Measurements from ENCODE around the gene SLC2A14. TPM values are rescaled to one million over a fixed set of nuclear protein-coding genes. Genes with fewer than 3 reads are reported as not detected.
A peak's percentile ranks its signal among the peaks of the same experiment; 100 is the strongest.
"Not testable (repeated sequence)": the region's sequence is repeated elsewhere in the genome, so short reads cannot be mapped to it uniquely, and the experiment has no call there.

The SLC2A14 gene
- total RNA-seq, 4 donors from 2014 or later: 0.48 to 0.96 TPM; not detected in 2

GRCh38 chr12:7832059-7832696 lies 40.5 kb downstream of the SLC2A14 start:
- in situ Hi-C loops (cut with MboI; ENCODE audit: low pct_ligation_motif_present in 1 of 4, low pct_unique_long_range_greater_than_20kb in 1 of 4, low sequenced_read_pairs in 3 of 4): no loop called here
- intact Hi-C loops (cut with DNase I; ENCODE audit: low total_unique reads): no loop called here

GRCh38 chr12:7829737-7830136 lies 43.0 kb downstream of the SLC2A14 start:
- DNase-seq; H3K4me3 ChIP-seq; H3K27ac ChIP-seq; H3K4me1 ChIP-seq; H3K27me3 ChIP-seq; H3K9me3 ChIP-seq; in situ Hi-C loops (cut with MboI; ENCODE audit: low pct_ligation_motif_present in 1 of 4, low pct_unique_long_range_greater_than_20kb in 1 of 4, low sequenced_read_pairs in 3 of 4); intact Hi-C loops (cut with DNase I; ENCODE audit: low total_unique reads); H3K36me3 ChIP-seq: not testable (repeated sequence)
- 86 to 92% methylated on average over 2 to 4 of the region's 4 CpGs for WGBS, 2 donors (ENCODE audit: low coverage in 1 of 2)

More at GRCh38 chr12:7832059-7832696, 40.5 kb downstream of the SLC2A14 start:
- TF ChIP-seq POLR2AphosphoS5 (IDR thresholded peaks at IDR 0.05) (no peak), POLR2A (IDR thresholded peaks at IDR 0.05) (no peak), CTCF (IDR thresholded peaks at IDR 0.05) (peak in 3 of 5 experiments; percentile 17 to 37 (median 34)), EP300 (IDR thresholded peaks at IDR 0.05; ENCODE audit: low read depth) (no peak)
- Histone ChIP-seq H3K27ac (no peak overlapping the region), H3K4me3 (no peak overlapping the region), H3K36me3 (no peaks in the 10 kb centered on the region), H3K27me3 (no peaks in the 10 kb centered on the region), H3K4me1 (no peaks in the 10 kb centered on the region), H3K9me3 (no peaks in the 10 kb centered on the region)
- no peak for DNase-seq
- 57% methylated on average over 5 to 6 of the region's 6 CpGs for WGBS, 2 donors (ENCODE audit: low coverage in 1 of 2)

- H3K36me3 ChIP-seq; H3K4me1 ChIP-seq; intact Hi-C loops (cut with DNase I; ENCODE audit: low total_unique reads); DNase-seq; H3K4me3 ChIP-seq; in situ Hi-C loops (cut with MboI; ENCODE audit: low pct_ligation_motif_present in 1 of 4, low pct_unique_long_range_greater_than_20kb in 1 of 4, low sequenced_read_pairs in 3 of 4); H3K27me3 ChIP-seq; H3K27ac ChIP-seq; H3K9me3 ChIP-seq: not testable (repeated sequence)
- 66% methylated on average over 4 of the region's 4 CpGs; no CpG with 5 or more reads in 1 of the 2 donors for WGBS, 2 donors (ENCODE audit: low coverage in 1 of 2)
These were observed 47.0 kb downstream of the SLC2A14 start for GRCh38 chr12:7825754-7826153.

- 8 to 9% methylated on average over 1 to 2 of the region's 2 CpGs for WGBS, 2 donors (ENCODE audit: low coverage in 1 of 2)
- DNase-seq: peak; percentile 59
- H3K9me3 ChIP-seq: no peaks in the 10 kb centered on the region
- H3K4me1 ChIP-seq: no peaks in the 10 kb centered on the region
- H3K36me3 ChIP-seq: no peaks in the 10 kb centered on the region
- no peak for TF ChIP-seq POLR2A (IDR thresholded peaks at IDR 0.05)
- TF ChIP-seq POLR2AphosphoS5 (IDR thresholded peaks at IDR 0.05): no peak
- TF ChIP-seq CTCF (IDR thresholded peaks at IDR 0.05): peak; percentile 26 to 77 (median 66)
- TF ChIP-seq EP300 (IDR thresholded peaks at IDR 0.05; ENCODE audit: low read depth): no peak
- no peaks in the 10 kb centered on the region for H3K27me3 ChIP-seq
- in situ Hi-C loops (cut with MboI; ENCODE audit: low pct_ligation_motif_present in 1 of 4, low pct_unique_long_range_greater_than_20kb in 1 of 4, low sequenced_read_pairs in 3 of 4) (loop anchor here in 2 of 4 donors (10.0 to 25.0 kb wide), 2 partner anchors 145 to 582 kb away; partner anchors contain the start of gene APOBEC1 (in 1 of the 2)), intact Hi-C loops (cut with DNase I; ENCODE audit: low total_unique reads) (no loop called here)
- H3K4me3 ChIP-seq: no peak overlapping the region
- no peak overlapping the region for H3K27ac ChIP-seq
These were observed 65.7 kb downstream of the SLC2A14 start for GRCh38 chr12:7806863-7807487.

- H3K4me1 ChIP-seq; H3K27me3 ChIP-seq; H3K4me3 ChIP-seq; H3K9me3 ChIP-seq; DNase-seq; H3K36me3 ChIP-seq; H3K27ac ChIP-seq; intact Hi-C loops (cut with DNase I; ENCODE audit: low total_unique reads): not testable (repeated sequence)
- in situ Hi-C loops (cut with MboI; ENCODE audit: low pct_ligation_motif_present in 1 of 4, low pct_unique_long_range_greater_than_20kb in 1 of 4, low sequenced_read_pairs in 3 of 4): loop anchor here in 2 of 4 donors (10.0 to 25.0 kb wide), 2 partner anchors 144 to 582 kb away; partner anchors contain the start of gene APOBEC1 (in 1 of the 2)
- 80 to 95% methylated on average over 5 to 6 of the region's 6 CpGs for WGBS, 2 donors (ENCODE audit: low coverage in 1 of 2)
These were observed 66.4 kb downstream of the SLC2A14 start for GRCh38 chr12:7806319-7806718.

Data from transverse colon (tissue), 4 donors.